ENCODE results near the gene DOLPP1.
"Not testable (repeated sequence)": the region's sequence is repeated elsewhere in the genome, so short reads cannot be mapped to it uniquely, and the experiment has no call there.

Gene DOLPP1, protein sequence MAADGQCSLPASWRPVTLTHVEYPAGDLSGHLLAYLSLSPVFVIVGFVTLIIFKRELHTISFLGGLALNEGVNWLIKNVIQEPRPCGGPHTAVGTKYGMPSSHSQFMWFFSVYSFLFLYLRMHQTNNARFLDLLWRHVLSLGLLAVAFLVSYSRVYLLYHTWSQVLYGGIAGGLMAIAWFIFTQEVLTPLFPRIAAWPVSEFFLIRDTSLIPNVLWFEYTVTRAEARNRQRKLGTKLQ

DNA sequence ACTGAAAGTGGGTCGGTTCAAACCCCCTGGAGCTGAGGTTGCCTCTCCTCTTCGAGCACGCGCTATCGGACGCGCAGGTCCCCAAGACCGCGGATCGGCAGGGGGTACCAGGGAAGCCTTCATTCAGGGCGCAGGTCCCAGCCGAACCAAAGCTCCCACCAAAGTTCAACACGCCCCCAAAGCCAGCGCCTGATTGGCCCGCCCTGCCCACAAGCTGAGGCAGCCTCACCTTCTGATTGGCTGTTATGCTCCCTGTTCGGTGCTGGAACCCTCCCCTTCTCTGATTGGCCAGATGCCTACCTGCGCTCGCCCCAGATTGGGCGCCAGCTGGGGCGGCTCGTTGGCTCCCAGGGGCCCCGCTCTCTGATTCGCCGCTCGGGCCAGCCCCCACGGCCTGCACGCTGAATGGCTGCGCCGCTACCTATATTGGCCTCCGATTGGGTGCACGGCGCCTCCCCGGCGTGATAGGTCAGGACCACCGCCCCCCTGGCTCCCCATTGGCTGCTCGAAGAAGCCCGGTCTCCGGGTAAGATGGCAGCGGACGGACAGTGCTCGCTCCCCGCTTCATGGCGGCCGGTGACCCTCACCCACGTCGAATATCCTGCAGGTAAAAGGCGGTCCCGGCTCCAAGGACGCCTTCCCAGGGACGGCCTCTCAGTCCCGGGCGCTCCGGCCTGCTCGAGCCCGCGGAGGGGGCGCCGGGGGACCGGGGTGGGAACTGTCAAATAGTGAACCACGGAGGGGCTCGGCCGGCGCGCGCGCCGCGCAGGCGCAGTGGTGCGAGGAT is at the start of gene DOLPP1:
TSS of gene DOLPP1 (plus strand) at position 511 of the 787 bp plus-strand sequence. CDS start at position 532, 21 bp downstream.
- DNase-seq (ENCODE audit: low read depth): peak; percentile 97

DNA sequence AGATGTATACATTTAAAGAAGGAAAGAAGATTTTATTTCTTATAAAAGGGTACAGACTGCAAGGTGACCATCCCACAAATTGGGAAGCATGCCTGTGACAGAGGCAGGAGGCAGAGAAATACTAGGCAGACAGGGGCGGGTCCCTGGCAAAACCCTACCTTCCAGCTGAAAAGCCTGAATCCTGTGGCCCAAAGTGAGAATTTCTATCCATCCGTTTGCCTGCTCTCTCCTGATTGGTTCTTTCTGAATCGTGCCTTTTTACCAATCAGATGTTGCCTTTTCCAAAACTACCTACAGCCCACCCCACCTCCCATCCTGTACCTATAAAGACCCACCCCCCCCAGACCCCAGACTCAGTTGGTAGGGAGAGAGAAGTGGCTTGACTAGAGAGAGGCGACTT is 49.4 kb upstream of the DOLPP1 start:
- no peak for DNase-seq (ENCODE audit: low read depth)

DNA sequence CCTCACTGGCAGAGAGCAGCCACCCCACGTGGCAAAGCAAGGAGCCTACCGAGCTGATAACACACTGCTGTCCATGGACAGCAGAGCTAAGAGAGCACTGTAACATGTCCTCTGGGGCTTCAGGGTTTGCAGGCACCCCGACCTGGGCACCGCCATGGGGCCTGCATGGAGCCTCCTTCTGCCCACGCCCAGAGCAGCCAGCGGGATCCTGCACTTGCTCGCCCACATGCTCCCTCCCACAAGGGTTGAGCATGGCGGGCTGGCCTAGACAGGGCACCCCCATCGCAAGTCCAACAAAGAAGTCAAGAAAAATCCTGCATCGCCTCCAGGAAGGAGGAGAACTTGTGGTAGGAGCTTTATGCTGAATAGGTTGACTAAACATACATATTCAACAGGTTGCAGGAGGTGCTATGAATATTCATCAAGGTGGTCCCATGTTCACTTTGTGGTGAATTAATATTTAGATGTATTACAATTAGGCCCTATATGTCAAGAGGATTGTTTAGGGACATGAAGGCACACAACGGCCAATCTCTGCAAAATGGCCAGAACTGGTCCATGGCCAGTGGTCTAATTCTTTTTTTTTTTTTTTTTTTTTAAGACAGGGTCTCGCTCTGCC is 48.3 kb upstream of the DOLPP1 start:
- DNase-seq (ENCODE audit: low read depth): no peak

DNA sequence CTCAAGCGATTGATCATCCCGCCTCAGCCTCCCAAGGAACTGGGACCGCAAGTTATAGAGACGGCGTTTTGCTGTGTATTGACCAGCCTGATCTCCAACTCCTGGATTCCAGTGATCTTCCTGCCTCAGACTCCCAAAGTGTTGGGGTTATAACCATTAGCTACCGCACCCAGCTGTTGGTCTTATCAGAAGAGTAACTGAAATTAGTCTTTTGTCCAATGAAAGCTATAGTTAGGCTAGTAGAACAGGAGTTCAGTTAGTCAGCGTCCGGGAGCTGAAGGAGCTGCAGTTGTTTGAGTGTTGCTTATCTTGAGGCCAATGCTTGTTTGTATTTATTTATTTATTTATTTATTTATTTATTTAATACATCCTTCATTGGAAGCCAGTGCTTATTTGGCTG is 47.7 kb upstream of the DOLPP1 start:
- no peak for DNase-seq (ENCODE audit: low read depth)

DNA sequence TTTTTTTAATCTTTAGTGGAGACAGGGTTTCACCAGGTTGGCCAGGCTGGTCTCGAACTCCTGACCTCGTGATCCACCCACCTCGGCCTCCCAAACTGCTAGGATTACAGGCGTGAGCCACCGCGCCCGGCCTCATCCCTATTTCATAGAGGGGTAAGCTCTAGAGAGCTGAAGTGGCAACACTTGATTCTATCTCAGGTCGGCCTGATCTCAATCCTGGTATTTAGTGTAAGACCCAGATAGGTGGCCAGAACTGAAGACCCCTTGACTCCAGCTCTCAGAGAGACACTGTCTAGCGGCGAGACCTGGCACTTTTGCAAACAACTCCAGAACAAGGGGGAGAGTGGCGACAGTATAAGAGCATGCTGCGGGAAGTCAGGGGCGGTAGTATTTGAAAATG is 45.1 kb upstream of the DOLPP1 start:
- not testable (repeated sequence) for DNase-seq (ENCODE audit: low read depth)

DNA sequence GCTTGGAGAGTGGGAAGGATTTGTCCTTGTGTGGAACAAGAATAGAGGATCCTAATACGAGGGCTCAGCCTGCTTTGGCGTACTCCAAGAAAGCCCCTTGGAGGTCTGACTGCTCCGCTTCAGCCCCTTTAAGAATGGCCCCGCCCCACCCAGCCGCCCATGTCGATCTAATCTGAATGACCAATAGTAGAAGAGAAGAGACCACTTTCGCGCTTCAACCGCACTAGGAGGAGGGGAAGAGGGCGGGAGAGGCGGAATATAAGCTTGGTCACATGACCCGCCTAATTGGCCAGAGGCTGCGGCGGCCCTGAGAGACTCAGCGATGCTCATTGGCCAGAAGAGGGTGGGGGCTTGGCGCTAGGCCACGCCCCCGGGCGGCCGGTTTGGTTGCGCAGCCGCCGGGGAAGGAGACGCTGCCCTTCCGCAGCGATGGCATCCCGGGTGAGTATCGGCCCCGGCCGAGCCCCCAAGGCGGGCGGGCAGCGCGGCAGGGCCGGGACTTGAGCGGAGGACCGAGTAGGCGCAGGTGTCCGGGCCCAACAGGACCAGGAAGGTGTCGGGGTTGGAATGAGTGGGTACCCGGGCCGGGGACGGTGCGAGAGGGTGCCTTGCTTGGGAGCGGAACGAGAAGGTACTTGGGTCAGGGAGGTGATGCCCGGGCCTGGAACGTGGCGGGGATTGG is 44.5 kb upstream of the DOLPP1 start, which contains the start of gene MIGA2:
TSS of gene MIGA2 (plus strand) at position 386 of the 682 bp plus-strand sequence. CDS start 3,969 bp downstream, outside the sequence.
- DNase-seq (ENCODE audit: low read depth): peak; percentile 85

DNA sequence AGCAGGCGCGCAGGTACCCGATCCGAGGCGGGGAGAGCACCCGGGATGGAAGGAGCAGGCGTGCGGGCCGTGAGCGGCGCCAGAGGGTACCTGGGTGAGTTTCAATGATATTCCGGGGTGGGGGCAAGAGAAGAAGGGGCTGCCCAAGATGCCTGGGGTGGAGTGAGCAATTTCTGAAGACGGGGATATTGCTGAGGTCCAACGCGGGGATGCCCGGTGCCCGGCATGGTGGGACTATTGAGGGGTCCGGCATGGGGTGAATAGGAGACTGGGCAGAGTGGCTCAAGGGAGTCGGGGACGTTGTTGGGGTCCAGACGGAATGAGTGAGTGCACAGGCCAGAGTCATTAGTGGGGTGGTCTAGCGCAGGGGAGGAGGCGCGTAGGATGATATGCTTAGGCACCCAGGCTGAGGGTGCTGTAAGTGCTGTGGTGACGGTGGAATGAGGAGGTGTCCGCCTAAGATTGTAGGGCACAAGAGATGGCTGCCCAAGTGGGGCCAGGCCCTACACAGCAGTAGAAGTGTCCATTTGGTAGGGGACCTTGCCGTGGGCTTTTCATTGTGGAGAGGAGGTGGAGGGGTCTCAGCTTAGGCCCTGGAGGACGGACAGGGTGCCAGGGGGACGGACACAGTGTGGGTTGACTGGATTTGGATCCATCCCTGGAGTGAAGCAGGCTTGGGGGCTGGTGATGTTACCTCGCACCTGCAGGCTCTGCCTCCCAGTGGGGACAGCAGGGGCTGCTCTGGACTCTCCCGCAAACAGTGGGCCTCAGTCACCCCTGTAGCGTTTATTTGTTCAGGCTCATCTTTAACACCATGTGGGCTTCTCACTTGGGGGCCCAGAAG is 43.8 kb upstream of the DOLPP1 start:
- DNase-seq (ENCODE audit: low read depth): no peak

DNA sequence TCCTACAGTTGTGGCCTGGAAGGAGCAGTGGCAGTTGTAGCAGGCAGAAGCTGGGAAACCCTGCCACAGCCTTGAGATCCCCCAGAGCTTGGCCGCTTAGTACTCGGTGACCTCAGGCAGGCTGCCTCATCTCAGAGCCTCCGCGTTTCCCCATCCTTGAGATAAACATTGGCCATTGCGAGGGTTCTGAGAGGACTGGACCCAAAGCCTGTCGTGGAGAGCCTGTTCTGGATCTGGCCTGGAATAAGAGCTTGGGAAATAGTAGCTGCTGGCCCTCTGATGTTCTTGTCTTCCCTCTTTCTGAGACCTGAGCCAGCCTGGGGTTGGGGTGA is 43.2 kb upstream of the DOLPP1 start:
- no peak for DNase-seq (ENCODE audit: low read depth)

DNA sequence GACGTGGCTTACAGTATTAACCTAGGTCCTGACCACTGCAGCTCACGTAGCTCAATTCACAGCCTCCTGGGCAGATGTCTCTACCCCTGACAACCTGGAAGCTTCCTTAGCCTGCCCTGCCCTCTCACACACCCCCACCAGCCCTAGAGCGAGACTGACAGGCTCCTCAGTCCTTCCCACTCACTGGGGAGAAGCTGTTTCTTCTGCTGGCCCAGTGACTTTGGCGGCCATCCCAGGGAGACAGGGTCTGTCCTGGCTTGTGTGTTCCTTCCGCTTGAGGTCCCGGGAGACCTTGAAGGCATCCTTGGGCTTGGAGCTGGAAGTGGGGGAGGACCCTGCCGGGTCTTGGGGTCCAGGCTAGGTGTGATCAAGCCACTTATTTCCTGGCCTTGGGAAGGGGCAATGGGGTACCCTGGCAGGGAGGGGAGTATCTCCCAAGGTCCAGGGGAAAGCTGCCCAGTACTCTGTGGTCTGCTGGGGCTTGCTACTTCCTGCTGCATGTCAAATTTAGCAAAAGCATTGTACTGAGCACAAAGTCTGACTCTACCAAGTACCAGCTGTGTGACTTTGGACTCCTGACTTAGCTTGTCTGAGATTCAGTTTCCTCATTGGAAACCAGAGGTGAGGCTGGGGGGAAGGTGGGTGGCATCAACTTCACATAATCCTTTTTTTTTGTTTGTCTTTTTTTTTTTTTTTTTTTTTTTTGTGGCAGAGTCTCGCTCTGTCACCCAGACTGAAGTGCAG is 42.6 kb upstream of the DOLPP1 start:
- no peak for DNase-seq (ENCODE audit: low read depth)

DNA sequence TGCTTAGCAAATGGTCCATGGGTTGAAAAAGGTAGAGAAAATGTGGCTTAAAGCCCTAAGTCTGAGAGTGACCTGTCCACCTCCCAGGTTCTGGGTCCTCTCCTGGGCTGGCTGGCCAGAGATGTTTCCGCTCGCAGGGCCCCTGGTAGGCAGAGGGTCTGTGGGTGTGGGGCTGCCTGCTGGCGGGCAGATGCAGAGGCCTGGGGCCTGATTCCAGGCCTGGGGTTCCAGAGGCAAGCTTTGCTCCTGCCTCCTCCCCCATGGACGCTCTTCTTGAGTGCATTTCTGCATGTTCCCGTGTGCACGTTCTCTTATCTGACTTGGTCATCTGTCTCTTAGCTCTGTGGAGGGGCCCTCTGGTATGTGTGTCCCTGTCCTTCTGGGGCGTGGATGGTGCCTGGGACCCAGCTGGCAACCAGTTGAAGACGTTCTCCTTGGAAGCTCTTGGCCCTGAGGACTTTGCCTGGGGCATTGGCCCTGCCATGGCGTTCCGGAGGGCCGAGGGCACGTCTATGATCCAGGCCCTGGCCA is 40.7 kb upstream of the DOLPP1 start:
- DNase-seq (ENCODE audit: low read depth): no peak

DNA sequence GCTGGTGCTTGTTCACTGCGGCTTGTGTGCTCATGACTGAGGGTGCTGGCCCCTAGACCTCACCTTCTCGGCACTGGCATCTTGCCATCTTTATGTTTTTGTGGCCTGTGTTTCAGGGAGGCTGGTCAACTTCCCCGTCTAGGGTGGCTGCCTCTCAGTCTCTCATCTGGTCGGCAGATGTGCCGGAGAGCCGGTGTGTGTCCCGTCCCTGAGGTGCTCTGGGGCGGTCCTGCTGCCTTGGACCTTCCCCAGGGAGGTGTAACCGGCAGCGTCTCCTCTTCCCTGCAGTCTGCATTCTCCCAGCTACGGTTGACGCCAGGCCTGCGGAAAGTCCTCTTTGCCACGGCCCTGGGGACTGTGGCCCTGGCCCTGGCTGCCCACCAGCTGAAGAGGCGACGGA is 38.9 kb upstream of the DOLPP1 start:
- DNase-seq (ENCODE audit: low read depth): no peak

DNA sequence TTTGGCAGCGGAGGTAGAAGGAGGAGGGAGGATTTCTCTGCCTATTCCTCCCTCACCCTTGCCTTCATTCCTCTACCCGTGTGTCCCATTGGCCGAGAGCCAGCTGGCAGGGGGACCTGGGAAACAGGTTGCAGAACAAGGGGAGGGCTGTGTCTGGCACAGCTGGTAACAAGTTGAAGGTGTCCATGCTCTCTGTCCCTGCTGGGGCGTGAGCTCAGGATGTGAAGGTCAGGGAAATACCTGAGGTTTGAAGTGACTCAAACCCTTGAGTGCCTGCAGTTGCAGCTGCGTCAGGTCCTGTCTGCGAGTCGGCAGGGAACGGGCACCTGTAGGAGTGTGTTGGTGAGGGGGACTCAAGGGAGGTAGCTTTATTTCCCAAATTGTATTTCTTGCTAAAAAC is 28.3 kb upstream of the DOLPP1 start:
- no peak for DNase-seq (ENCODE audit: low read depth)

DNA sequence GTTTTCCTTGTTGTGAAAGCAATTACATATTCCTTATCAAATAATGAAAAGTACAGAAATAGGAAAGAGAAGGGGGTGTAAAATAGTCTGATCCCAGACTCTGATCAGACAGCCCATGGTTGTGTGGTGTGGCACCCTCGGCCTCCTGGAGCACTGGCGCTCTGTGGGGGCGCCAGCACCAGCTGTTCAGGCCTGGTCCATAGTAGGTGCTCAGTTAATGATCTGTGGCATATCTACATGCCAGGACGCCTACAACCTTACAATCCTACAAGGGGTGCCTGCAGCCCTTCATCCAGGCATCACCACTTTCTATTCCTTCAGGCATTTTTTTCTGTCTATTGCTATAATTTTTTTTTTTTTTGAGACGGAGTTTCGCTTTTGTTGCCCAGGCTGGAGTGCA is 27.9 kb upstream of the DOLPP1 start:
- no peak for DNase-seq (ENCODE audit: low read depth)

DNA sequence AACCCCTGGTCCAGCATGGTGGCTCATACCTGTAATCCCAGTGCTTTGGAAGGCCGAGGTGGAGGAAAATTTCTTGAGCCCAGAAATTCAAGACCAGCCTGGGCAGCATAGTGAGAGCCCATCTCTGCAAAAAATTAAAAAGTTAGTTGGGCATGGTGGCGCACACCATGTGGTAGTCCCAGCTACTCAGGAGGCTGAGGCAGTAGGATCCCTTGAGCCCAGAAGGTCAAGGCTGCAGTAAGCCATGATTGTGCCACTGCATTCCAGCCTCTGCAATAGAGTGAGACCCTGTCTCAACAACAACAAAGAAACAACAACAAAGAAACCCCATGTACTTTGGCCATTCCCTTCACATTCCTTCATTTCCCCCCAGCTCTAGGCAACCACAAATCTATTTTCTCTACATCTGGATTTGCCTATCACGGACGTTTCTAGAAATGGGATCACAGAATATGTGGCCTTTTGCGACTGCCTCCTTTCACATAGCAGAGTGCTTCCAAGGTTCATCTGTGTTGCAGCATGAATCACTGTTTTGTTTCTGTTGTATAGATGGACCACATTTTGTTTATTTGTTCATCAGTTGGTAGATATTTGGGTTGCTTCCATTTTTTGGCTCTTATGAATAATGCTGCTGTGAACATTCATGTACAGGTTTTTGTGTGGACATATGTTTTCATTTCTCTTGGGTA is 26.6 kb upstream of the DOLPP1 start:
- no peak for DNase-seq (ENCODE audit: low read depth)

DNA sequence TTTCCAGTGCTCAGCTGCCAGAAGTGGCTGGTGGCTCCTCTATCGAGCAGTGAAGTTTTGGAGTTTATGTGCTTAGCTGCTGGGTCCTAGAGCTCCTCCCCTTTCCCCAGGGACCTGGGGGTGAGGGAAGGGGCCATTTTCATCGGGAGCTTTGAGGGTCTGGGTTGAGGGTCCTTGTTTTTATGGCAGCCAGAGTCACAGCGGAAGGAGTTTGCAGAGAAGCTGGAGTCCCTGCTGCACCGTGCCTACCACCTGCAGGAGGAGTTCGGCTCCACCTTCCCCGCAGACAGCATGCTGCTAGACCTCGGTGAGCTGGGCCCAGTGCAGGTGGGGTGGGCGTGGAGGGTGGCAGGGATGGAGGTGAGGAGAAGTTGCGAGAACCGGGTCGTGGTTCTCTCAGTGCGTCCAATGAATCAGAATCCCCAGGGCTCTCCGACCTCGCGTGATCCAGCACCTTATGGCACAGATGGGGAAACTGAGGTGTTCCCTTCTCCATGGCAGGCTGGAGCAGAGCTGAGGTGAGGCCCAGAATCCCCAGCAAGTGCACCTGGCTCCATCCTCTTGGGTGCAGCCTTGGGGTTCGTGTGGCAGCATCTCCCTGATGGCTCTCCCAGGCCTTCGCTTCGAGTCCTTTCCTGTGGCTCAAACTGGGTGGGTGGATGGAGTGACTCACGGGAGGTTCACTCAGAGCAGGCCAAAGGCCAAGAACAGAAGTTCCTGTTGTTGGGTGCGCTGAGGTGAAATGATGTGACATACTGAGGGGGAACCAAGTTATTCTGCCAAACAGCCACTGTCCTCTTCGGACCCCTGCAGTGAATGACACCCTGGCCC is 21.7 kb upstream of the DOLPP1 start:
- DNase-seq (ENCODE audit: low read depth): no peak

DNA sequence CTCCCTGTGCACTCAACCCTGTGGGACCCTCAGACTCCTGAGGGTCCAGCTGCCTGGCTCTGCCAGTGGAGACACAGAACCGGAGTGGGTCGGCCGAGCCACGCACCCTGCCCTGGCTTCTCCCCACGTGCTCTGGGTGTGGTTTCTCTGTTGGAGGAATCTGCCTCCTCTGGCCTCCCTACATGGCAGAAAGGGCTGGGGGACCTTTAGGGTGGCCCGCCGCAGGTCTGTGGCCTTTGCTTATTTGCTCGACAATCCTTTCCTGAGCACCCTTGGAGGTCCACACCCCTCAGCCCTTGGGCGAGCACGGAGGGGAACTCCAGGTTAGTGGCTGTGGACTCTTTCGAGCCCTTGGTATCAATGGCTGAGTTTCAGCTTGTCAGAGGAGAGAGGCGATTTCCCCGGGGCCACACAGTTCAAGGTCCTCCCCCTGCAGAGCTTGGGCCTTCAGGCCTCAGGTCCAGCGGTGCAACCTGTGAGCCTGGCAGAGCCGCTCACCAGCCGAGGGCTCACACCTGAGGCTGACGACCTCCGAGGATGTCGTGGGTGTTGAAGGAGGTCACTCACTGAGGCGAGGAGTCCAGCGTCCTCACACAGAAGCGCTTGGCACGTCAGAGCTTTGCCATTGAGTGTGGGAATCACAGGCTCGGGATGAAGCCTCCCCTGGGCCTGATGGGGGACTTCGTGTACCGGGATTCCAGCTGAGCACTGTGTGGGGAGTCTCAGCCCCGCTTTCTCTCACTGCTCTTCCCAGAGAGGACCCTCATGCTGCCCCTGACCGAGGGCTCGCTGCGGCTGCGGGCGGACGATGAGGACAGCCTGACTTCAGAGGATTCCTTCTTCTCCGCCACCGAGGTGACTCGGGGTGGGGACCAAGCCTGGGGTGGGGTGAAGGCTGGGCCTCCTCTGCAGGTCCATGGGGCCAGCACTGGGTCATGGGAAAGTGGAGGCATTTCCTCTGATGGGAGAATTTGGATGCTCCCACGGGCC is 20.8 kb upstream of the DOLPP1 start:
- DNase-seq (ENCODE audit: low read depth): no peak

DNA sequence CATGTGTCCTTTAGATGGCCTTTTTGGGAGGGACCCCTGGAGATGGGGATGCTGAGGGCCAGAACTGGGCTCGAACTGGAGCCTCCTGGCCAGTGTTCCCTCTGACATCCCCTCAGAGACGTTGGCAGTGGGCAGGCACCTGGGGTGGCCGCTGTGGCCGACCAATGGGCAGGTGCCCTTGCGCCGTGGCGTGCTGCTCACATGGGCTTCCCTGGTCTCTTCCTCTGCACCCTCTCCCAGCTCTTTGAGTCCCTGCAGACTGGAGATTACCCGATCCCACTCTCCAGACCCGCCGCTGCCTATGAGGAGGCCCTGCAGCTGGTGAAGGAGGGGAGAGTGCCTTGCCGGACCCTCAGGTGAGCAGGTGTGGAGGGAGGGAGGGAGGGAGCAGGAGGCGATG is 19.9 kb upstream of the DOLPP1 start:
- DNase-seq (ENCODE audit: low read depth): no peak

DNA sequence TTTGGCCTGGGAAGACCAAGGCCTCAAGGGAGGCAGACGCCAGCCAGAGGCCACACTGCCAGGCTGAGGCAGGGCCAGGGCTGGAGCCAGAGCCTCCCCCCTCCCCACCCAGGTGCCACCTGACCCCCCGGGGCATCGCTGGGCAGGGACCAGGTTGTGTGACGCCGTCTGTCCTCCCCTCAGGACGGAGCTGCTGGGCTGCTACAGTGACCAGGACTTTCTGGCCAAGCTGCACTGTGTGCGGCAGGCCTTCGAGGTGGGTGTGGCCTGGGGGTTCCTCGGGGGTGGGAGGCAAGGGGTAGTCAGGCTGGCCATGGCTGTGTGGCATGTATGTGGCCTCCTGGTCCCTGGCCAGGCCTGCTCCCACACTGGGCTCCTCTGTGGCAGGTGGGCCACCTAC is 17.9 kb upstream of the DOLPP1 start:
- DNase-seq (ENCODE audit: low read depth): no peak

Data from stimulated activated CD8-positive, alpha-beta memory T cell treated with anti-CD3 and anti-CD28 coated beads, Interleukin-12 subunit alpha, Interleukin-12 subunit beta, amount 100 ng/mL, for 4 hours (primary cell).